Measurements from ENCODE around the gene FHIT.

- no peak for TF ChIP-seq CTCF (IDR thresholded peaks at IDR 0.05; ENCODE audit: low read depth, low read length, missing input control)
- TF ChIP-seq MAX (IDR thresholded peaks at IDR 0.05), result no peak
- TF ChIP-seq RAD21 (IDR thresholded peaks at IDR 0.05), result no peak
- no peak for TF ChIP-seq SP1 (IDR thresholded peaks at IDR 0.05)
- TF ChIP-seq HNF4A (conservative IDR thresholded peaks at IDR 0.05), result no peak
Observed at GRCh38 chr3:61297821-61298220, 46.6 kb upstream of the FHIT start.

Measured in liver (tissue), 3 donors.